ENCODE results near the gene PKIB. TPM values are rescaled to one million over a fixed set of nuclear protein-coding genes. Genes with fewer than 3 reads are reported as not detected.
"Not testable (repeated sequence)": the region's sequence is repeated elsewhere in the genome, so short reads cannot be mapped to it uniquely, and the experiment has no call there.

PKIB gene
- total RNA-seq, 1 donor from 2014 or later, result 8.7 TPM

GRCh38 chr6:122620902-122621301 lies 10.7 kb downstream of the PKIB start:
- DNase-seq (ENCODE audit: low spot score), result no peak

- DNase-seq (ENCODE audit: low spot score), result no peak
Measured at GRCh38 chr6:122621638-122622037, 11.4 kb downstream of the PKIB start.

GRCh38 chr6:122622479-122622878 lies 12.3 kb downstream of the PKIB start:
- peak; percentile 35 for DNase-seq (ENCODE audit: low spot score)

GRCh38 chr6:122623279-122623678 lies 13.1 kb downstream of the PKIB start:
- peak; percentile 24 for DNase-seq (ENCODE audit: low spot score)

GRCh38 chr6:122624853-122625252 lies 14.6 kb downstream of the PKIB start:
- DNase-seq (ENCODE audit: low spot score), result no peak

GRCh38 chr6:122628714-122629113 lies 18.5 kb downstream of the PKIB start:
- no peak for DNase-seq (ENCODE audit: low spot score)

GRCh38 chr6:122631571-122632249 lies 21.5 kb downstream of the PKIB start:
- no peak for DNase-seq (ENCODE audit: low spot score)

- DNase-seq (ENCODE audit: low spot score), result peak; percentile 57
Measured at GRCh38 chr6:122640366-122640765, 30.2 kb downstream of the PKIB start.

- no peak for DNase-seq (ENCODE audit: low spot score)
Measured at GRCh38 chr6:122641819-122642218, 31.6 kb downstream of the PKIB start.

- not testable (repeated sequence) for DNase-seq (ENCODE audit: low spot score)
Measured at GRCh38 chr6:122642604-122643003, 32.4 kb downstream of the PKIB start.

GRCh38 chr6:122645256-122645655 lies 35.1 kb downstream of the PKIB start:
- DNase-seq (ENCODE audit: low spot score), result no peak

- DNase-seq (ENCODE audit: low spot score), result no peak
Measured at GRCh38 chr6:122647765-122648164, 37.6 kb downstream of the PKIB start.

- no peak for DNase-seq (ENCODE audit: low spot score)
Measured at GRCh38 chr6:122648726-122649125, 38.5 kb downstream of the PKIB start.

GRCh38 chr6:122649701-122650100 lies 39.5 kb downstream of the PKIB start:
- no peak for DNase-seq (ENCODE audit: low spot score)

GRCh38 chr6:122650403-122650802 lies 40.2 kb downstream of the PKIB start:
- DNase-seq (ENCODE audit: low spot score), result no peak

GRCh38 chr6:122651031-122651430 lies 40.8 kb downstream of the PKIB start:
- DNase-seq (ENCODE audit: low spot score), result no peak

- DNase-seq (ENCODE audit: low spot score), result peak; percentile 61
Measured at GRCh38 chr6:122651604-122652003, 41.4 kb downstream of the PKIB start.

- DNase-seq (ENCODE audit: low spot score), result no peak
Measured at GRCh38 chr6:122652431-122652830, 42.2 kb downstream of the PKIB start.

GRCh38 chr6:122653094-122653493 lies 42.9 kb downstream of the PKIB start:
- no peak for DNase-seq (ENCODE audit: low spot score)

GRCh38 chr6:122654012-122654411 lies 43.8 kb downstream of the PKIB start:
- no peak for DNase-seq (ENCODE audit: low spot score)

- peak; percentile 69 for DNase-seq (ENCODE audit: low spot score)
Measured at GRCh38 chr6:122657601-122658000, 47.4 kb downstream of the PKIB start.

GRCh38 chr6:122660296-122660695 lies 50.1 kb downstream of the PKIB start:
- no peak for DNase-seq (ENCODE audit: low spot score)

- no peak for DNase-seq (ENCODE audit: low spot score)
Measured at GRCh38 chr6:122663981-122664380, 53.8 kb downstream of the PKIB start.

- DNase-seq (ENCODE audit: low spot score), result no peak
Measured at GRCh38 chr6:122665929-122666328, 55.7 kb downstream of the PKIB start.
